ENCODE measurements around the gene CREB5.

The CREB5 gene

DNA sequence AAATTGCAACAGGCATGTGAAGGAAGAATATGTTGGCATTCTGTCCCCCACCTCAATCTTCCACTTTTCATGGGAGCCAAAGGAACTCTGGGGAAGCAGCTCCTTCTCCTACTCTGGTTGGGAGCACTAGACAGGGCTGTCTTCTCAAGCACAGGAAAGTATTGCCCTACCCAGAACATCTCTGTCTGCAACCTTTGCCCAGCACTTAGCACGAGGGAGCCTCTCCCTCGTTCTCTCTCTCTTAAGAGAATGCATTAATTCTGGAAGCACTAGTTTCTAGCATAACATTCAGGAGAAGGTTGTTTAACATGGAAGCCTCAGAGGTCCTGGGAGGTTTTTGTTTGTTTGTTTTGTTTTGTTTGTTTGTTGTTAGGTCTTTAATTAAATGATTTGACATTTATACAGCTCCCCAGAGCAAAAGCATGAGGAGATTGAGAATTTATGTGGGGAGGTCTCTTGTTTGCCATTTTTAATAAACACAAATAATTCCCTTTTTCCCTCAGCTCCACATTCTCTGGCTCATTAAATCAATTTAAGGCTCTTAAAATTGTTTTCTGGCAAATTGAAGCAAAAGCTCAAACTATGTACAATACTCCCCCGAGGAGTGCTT lies 305.2 kb downstream of the CREB5 start:
- POLR2A ChIA-PET = interaction anchor here (0.6 kb wide), 1 partner anchor 300 kb away, joined by 3 read pairs; no protein-coding TSS in a partner anchor
- TF ChIP-seq, protein P1, sequence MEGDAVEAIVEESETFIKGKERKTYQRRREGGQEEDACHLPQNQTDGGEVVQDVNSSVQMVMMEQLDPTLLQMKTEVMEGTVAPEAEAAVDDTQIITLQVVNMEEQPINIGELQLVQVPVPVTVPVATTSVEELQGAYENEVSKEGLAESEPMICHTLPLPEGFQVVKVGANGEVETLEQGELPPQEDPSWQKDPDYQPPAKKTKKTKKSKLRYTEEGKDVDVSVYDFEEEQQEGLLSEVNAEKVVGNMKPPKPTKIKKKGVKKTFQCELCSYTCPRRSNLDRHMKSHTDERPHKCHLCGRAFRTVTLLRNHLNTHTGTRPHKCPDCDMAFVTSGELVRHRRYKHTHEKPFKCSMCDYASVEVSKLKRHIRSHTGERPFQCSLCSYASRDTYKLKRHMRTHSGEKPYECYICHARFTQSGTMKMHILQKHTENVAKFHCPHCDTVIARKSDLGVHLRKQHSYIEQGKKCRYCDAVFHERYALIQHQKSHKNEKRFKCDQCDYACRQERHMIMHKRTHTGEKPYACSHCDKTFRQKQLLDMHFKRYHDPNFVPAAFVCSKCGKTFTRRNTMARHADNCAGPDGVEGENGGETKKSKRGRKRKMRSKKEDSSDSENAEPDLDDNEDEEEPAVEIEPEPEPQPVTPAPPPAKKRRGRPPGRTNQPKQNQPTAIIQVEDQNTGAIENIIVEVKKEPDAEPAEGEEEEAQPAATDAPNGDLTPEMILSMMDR (IDR thresholded peaks at IDR 0.05; ENCODE audit: control extremely low read depth, extremely low read depth, low read depth, missing control alignments) = no peak
- CTCF ChIA-PET = interaction anchor here (1.8 to 3.2 kb wide), 2 partner anchors 9 to 21 kb away, joined by 4 to 15 read pairs; no protein-coding TSS in a partner anchor
- DNase-seq (ENCODE audit: extremely low spot score) = no peak

DNA sequence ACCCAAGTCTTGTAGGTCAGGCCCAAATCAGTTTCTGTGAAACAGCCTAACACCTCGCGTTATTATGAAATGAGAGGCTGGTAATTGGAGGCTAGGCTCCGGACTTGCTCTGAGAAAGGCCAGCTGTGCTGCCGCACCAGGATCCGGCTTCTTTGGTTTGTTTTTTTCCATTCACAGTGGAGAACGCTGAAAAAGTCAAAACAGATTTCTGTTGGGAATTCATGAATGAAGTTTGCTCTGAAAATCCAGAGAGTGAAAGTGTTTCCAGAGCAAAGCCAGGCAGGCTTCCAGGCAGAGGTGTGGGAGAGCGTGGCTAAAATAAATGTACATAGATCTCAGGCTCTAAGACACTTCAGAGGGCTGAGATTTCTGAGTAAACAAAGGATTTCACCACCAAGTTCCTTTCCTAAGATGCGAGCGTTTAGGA lies 305.8 kb downstream of the CREB5 start:
- ChIA-PET CTCF (interaction anchor here (1.8 kb wide), 2 partner anchors 10 to 21 kb away, joined by 4 to 5 read pairs; no protein-coding TSS in a partner anchor), POLR2A (no interaction called here)
- no peak for DNase-seq (ENCODE audit: extremely low spot score)
- TF ChIP-seq, protein P1 (IDR thresholded peaks at IDR 0.05; ENCODE audit: control extremely low read depth, extremely low read depth, low read depth, missing control alignments) = no peak

DNA sequence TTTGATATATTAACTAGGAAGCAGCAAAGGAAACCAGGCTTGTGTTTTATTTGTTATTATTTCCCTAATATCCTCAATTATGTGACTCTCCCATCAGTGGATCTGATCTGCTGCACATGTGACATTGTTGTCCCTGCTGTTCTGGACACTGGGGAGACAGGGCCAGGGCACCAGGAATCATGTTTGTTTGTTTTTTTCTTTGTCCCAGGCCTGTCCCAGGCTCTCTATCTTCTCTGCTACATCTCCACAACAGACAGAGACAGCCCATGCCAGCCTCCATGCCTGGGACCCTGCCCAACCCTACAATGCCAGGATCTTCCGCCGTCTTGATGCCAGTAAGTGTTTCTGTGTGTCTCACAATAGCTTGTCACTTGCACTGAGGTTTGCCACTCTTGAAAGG lies 306.2 kb downstream of the CREB5 start:
- TF ChIP-seq, protein P1 (IDR thresholded peaks at IDR 0.05; ENCODE audit: control extremely low read depth, extremely low read depth, low read depth, missing control alignments) = no peak
- CTCF ChIA-PET = interaction anchor here (1.2 to 1.8 kb wide), 3 partner anchors 9 to 20 kb away, joined by 3 to 5 read pairs (median 4); no protein-coding TSS in a partner anchor

DNA sequence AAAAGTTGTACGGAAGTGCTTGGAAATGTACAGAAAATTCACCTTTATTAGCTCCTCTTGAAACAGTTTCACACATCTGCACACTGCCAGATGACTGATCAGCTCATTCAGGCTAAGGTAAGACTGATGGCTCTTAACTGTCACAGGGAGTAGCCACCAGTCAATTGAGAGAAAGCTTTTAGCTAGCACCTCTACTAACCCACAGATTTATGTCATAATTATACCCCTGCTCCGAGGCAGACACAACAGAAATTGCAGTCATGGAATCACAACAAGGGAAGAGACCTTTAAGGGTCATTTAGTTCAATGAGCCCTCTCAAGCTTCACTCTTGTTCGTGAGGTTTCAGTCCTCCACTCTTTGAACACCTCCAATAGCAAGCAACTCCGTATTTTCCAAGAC lies 310.4 kb downstream of the CREB5 start:
- POLR2A ChIA-PET = no interaction called here
- no peak for DNase-seq (ENCODE audit: extremely low spot score)
- TF ChIP-seq, protein P1 (IDR thresholded peaks at IDR 0.05; ENCODE audit: control extremely low read depth, extremely low read depth, low read depth, missing control alignments) = no peak
- CTCF ChIA-PET = interaction anchor here (2.2 kb wide), 1 partner anchor 22 kb away, joined by 8 read pairs; no protein-coding TSS in a partner anchor

More for the DNA sequence above, 306.2 kb downstream of the CREB5 start:
- no peak for DNase-seq (ENCODE audit: extremely low spot score)
- POLR2A ChIA-PET = no interaction called here

DNA sequence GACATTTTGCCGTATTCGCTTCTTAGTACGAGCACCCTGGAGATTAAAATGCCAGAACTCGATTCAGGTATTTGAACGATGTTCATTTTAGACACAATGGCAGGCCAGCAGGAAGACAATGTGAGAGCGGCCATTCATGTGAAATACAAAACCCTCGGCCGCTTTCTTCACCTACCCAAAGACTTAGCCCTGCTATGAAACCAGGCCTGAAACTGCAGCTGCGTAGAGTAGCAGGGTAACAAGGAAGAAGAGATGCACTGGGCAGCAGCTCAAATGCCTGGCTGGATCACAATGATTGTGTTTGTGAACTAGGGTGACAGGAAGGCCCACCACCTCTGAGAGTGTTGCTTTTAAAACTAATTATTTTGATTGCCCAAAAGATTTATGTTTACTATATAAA lies 311.0 kb downstream of the CREB5 start:
- TF ChIP-seq, protein P1 (IDR thresholded peaks at IDR 0.05; ENCODE audit: control extremely low read depth, extremely low read depth, low read depth, missing control alignments) = no peak

DNA sequence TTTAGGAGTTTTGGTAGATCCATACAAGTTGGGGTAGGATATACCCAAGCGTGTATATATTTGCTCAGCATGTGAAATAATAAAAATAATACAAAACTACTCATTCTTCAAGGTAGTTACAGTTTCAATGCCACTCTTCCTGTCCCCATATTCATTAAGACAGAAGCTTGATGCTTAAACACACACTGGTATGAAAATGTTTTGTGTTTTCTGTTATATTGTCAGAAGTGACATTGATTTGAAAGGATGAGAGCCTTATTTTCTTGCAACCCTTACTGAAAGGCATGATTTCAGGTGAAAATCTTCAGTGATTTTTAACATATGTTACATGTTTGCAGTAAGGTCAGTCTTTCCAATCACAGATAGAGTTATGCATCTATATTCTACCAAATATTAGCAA lies 312.2 kb downstream of the CREB5 start:
- TF ChIP-seq, protein P1 (IDR thresholded peaks at IDR 0.05; ENCODE audit: control extremely low read depth, extremely low read depth, low read depth, missing control alignments) = no peak
- DNase-seq (ENCODE audit: extremely low spot score) = no peak
- CTCF ChIA-PET = interaction anchor here (1.6 to 3.5 kb wide), 3 partner anchors 8 to 14 kb away, joined by 3 to 15 read pairs (median 5); no protein-coding TSS in a partner anchor
- POLR2A ChIA-PET = no interaction called here

More for the DNA sequence above, 311.0 kb downstream of the CREB5 start:
- no peak for DNase-seq (ENCODE audit: extremely low spot score)
- POLR2A ChIA-PET = no interaction called here
- CTCF ChIA-PET = interaction anchor here (2.2 kb wide), 1 partner anchor 23 kb away, joined by 8 read pairs; no protein-coding TSS in a partner anchor
